ENCODE data around the gene PSTPIP1. TPM values are rescaled to one million over a fixed set of nuclear protein-coding genes. Genes with fewer than 3 reads are reported as not detected.

PSTPIP1 gene
- total RNA-seq, 2 experiments from 2014 or later, result 100 to 125 TPM

DNA sequence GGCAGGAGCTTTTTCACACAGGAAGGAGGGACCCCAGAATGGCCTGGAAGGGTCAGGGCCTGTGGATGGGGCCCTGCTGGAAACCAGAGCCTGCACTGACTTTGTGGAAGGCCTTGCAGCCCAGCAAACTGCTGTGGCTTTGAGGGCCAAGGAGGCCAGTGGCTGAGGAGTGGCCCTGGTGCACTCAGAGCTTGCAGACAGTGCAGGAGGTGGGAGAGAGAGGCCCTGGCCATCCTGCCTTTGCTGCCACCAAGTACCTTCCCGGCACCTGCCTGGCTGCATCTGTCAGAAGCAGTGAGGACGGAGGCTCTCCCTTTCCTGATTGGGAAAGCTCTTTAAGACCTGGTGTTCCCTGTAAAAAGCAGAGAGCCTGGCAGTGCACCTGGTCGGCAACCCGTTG lies 6.4 kb downstream of the PSTPIP1 start:
- Mint-ChIP-seq H3K4me3 (peak overlapping the region; percentile 46), H3K27ac (peak overlapping the region; percentile 63), H3K27me3 (no peaks in the 10 kb centered on the region), H3K36me3 (ENCODE audit: low read depth) (peaks cover 68% of the 10 kb centered on the region), H3K4me1 (peaks cover 88% of the 10 kb centered on the region), H3K9me3 (ENCODE audit: low read depth) (peaks cover 6% of the 10 kb centered on the region)
- POLR2A ChIA-PET, result interaction anchor here (0.5 kb wide), 1 partner anchor 40 kb away, joined by 5 read pairs; no protein-coding TSS in a partner anchor
- ATAC-seq (no peak), DNase-seq (no peak)
- CTCF ChIA-PET, result interaction anchor here (0.6 to 0.9 kb wide), 4 partner anchors 12 to 28 kb away, joined by 3 read pairs; no protein-coding TSS in a partner anchor
- intact Hi-C loops (cut with DNase I, micrococcal nuclease), result loop anchor here in 1 of 2 experiments (10.0 kb wide), 1 partner anchor 1033 kb away; no protein-coding TSS in a partner anchor

- Mint-ChIP-seq H3K4me3 (peak overlapping the region; percentile 67), H3K27me3 (no peaks in the 10 kb centered on the region), H3K36me3 (ENCODE audit: low read depth) (peaks cover 69% of the 10 kb centered on the region), H3K9me3 (ENCODE audit: low read depth) (peaks cover 6% of the 10 kb centered on the region), H3K4me1 (peaks cover 93% of the 10 kb centered on the region), H3K27ac (peak overlapping the region; percentile 94)
- intact Hi-C loops (cut with DNase I, micrococcal nuclease), result loop anchor here (2.0 to 10.0 kb wide), 2 partner anchors 19 to 1033 kb away; no protein-coding TSS in a partner anchor
- CTCF ChIA-PET, result interaction anchor here (0.6 to 0.9 kb wide), 4 partner anchors 11 to 29 kb away, joined by 3 read pairs; no protein-coding TSS in a partner anchor
- POLR2A ChIA-PET, result interaction anchor here (0.5 kb wide), 1 partner anchor 39 kb away, joined by 5 read pairs; no protein-coding TSS in a partner anchor
- no peak for DNase-seq
- no peak for ATAC-seq
These were observed 7.0 kb downstream of the PSTPIP1 start for GRCh38 chr15:77001966-77002365.

DNA sequence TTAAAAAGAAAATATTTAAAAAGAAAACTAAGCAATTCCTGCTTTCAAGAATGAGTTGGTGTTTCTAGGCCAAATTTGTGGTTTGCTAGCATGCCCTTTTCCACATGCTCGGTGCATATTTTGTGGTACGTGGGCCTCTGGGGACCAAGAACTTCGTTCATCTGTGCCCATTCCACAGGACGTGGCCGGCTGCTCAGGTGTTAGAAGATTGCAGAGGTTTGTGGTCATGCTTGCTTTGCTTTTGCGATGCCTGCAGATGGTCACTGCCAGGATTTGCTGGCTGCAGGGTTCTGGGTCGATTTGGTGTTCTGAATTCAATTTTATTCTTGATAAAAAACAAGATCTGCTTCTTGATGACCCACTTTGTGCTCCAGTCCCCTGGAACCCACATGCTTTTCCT lies 7.5 kb downstream of the PSTPIP1 start:
- ChIA-PET CTCF (interaction anchor here (1.0 to 3.2 kb wide), 2 partner anchors 11 to 17 kb away, joined by 6 to 9 read pairs; no protein-coding TSS in a partner anchor), POLR2A (interaction anchor here (1.0 kb wide), 1 partner anchor 36 kb away, joined by 4 read pairs; no protein-coding TSS in a partner anchor)
- intact Hi-C loops (cut with DNase I, micrococcal nuclease), result loop anchor here (2.0 to 10.0 kb wide), 2 partner anchors 18 to 1032 kb away; no protein-coding TSS in a partner anchor
- no peaks in the 10 kb centered on the region for H3K27me3 Mint-ChIP-seq
- ATAC-seq (no peak), DNase-seq (no peak)
- H3K36me3 Mint-ChIP-seq (ENCODE audit: low read depth), result peaks cover 64% of the 10 kb centered on the region
- H3K4me3 Mint-ChIP-seq, result peak overlapping the region; percentile 67
- peak overlapping the region; percentile 94 for H3K27ac Mint-ChIP-seq
- H3K9me3 Mint-ChIP-seq (ENCODE audit: low read depth), result peaks cover 6% of the 10 kb centered on the region
- H3K4me1 Mint-ChIP-seq, result peaks cover 89% of the 10 kb centered on the region

DNA sequence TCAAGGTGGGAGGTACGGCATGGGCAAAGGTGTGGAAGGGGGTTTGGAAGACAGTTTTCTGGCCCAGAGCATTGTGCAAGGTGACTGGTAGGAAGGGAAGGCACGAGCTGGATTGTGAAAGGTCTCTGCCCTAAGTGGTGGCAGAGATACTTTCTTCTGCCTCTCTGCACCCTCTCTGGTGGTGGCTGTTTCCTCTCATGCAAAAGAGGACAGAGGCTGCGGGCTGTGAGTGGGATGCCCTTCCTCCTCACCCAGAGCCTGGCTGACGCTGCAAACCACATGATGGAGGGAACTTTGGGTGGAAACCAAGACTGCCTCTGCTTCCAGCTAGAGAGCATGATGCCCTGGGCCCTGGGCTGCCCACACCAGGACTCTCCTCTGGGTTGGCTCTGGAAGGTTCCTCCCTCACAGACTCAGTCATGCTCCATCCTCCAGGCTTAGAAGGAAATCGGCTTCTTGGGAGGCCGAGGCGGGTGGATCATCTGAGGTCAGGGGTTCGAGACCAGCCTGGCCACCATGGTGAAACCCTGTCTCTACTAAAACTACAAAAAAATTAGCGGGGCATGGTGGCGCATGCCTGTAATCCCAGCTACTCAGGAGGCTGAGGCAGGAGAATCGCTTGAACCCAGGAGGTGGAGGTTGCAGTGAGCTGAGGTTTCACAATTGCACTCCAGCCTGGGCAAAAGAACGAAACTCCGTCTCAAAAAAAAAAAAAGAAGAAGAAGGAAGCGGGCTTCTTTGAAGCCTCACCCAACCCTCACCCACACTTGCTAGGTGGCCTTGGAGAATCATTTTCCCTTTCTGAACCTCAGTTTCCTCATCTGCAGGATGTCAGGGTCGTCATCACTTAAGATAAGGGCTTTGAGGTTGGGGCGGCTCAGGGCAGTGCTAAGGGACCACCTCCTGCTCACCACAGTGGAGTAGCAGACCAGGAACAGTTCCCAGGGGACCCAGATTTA lies 8.3 kb downstream of the PSTPIP1 start:
- ATAC-seq (peak; percentile 86), DNase-seq (peak; percentile 88)
- intact Hi-C loops (cut with DNase I, micrococcal nuclease), result loop anchor here (1.0 to 10.0 kb wide), 4 partner anchors 10 to 1032 kb away; no protein-coding TSS in a partner anchor
- CTCF ChIA-PET, result interaction anchor here (0.6 to 3.2 kb wide), 5 partner anchors 10 to 1290 kb away, joined by 3 to 9 read pairs (median 3); partner anchors contain the start of gene CSPG4
- Mint-ChIP-seq H3K4me1 (peaks cover 84% of the 10 kb centered on the region), H3K4me3 (peak overlapping the region; percentile 67), H3K9me3 (ENCODE audit: low read depth) (peaks cover 6% of the 10 kb centered on the region), H3K27me3 (no peaks in the 10 kb centered on the region), H3K27ac (peak overlapping the region; percentile 94), H3K36me3 (ENCODE audit: low read depth) (peaks cover 64% of the 10 kb centered on the region)
- POLR2A ChIA-PET, result interaction anchor here (1.0 kb wide), 1 partner anchor 35 kb away, joined by 4 read pairs; no protein-coding TSS in a partner anchor

- ATAC-seq, result no peak
- peaks cover 6% of the 10 kb centered on the region for H3K9me3 Mint-ChIP-seq (ENCODE audit: low read depth)
- H3K4me1 Mint-ChIP-seq, result peaks cover 81% of the 10 kb centered on the region
- intact Hi-C loops (cut with DNase I, micrococcal nuclease), result loop anchor here in 1 of 2 experiments (10.0 kb wide), 1 partner anchor 1031 kb away; no protein-coding TSS in a partner anchor
- no peaks in the 10 kb centered on the region for H3K27me3 Mint-ChIP-seq
- POLR2A ChIA-PET, result interaction anchor here (0.7 kb wide), 1 partner anchor 24 kb away, joined by 3 read pairs; no protein-coding TSS in a partner anchor
- DNase-seq, result no peak
- peaks cover 56% of the 10 kb centered on the region for H3K36me3 Mint-ChIP-seq (ENCODE audit: low read depth)
- H3K27ac Mint-ChIP-seq, result peak overlapping the region; percentile 94
- CTCF ChIA-PET, result interaction anchor here (3.2 kb wide), 1 partner anchor 9 kb away, joined by 9 read pairs; no protein-coding TSS in a partner anchor
- peak overlapping the region; percentile 36 for H3K4me3 Mint-ChIP-seq
These were observed 9.3 kb downstream of the PSTPIP1 start for GRCh38 chr15:77004189-77004588.

DNA sequence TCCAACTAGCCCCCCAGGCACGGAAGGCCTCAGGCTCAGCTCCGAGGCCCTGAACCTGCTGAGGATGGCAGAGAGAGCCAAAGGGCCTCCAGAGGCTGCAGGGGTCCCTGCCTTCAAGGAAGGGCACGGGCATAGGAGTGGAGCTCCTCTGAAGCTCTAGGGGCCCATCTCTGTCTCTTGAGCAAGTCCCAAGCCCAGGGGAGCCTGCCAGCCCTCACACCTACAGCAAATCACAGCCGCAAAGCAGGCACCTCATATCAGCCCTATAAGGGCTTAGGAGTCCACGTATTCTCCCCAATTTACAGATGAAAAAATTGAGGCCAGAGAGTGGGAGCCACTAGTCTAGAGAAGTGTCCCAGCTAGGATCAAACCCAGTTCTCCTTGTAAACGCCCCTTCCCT lies 14.2 kb downstream of the PSTPIP1 start:
- peaks cover 80% of the 10 kb centered on the region for H3K4me1 Mint-ChIP-seq
- peaks cover 54% of the 10 kb centered on the region for H3K36me3 Mint-ChIP-seq (ENCODE audit: low read depth)
- intact Hi-C loops (cut with DNase I, micrococcal nuclease), result loop anchor here in 1 of 2 experiments (10.0 kb wide), 1 partner anchor 1026 kb away; no protein-coding TSS in a partner anchor
- no peak overlapping the region for H3K4me3 Mint-ChIP-seq
- DNase-seq (no peak), ATAC-seq (no peak)
- no peaks in the 10 kb centered on the region for H3K27me3 Mint-ChIP-seq
- POLR2A ChIA-PET, result no interaction called here
- CTCF ChIA-PET, result interaction anchor here (0.7 kb wide), 1 partner anchor 12 kb away, joined by 3 read pairs; no protein-coding TSS in a partner anchor
- H3K27ac Mint-ChIP-seq, result peak overlapping the region; percentile 39
- H3K9me3 Mint-ChIP-seq (ENCODE audit: low read depth), result peaks cover 4% of the 10 kb centered on the region

DNA sequence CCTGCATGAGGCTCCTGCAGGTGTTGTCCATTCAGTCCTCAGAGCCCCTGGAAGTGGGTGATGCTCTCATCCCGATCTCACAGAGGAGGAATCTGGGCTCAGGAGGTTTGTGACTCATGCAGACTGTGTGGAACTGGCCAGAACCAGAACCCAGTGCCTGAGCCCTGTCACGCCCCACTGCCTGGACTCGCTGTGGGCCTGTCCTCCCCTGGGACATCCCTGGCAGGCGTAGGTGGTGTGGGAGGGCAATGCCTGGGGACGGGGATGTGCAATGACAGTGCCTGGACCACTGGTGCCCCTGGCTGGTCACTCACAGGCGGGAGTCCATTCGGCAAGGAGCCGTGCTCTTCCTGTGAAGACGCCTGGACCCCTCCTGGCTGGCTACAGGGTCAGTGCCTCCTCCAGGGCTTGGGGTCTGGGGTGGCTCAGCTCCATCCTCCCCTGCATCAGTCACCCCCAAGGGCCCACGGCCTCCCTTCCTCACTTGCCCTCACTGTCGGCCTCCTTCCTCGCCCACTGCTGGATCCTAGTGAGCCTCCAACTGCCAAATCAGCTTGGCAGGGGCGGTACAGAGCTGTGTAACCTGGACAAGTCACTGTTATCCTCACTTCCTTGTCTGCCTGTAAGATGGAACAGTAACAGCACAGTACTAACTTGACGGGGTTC lies 14.9 kb downstream of the PSTPIP1 start:
- intact Hi-C loops (cut with DNase I, micrococcal nuclease), result loop anchor here in 1 of 2 experiments (5.0 to 10.0 kb wide), 2 partner anchors 32 to 1025 kb away; no protein-coding TSS in a partner anchor
- H3K36me3 Mint-ChIP-seq (ENCODE audit: low read depth), result peaks cover 48% of the 10 kb centered on the region
- DNase-seq (peak; percentile 3), ATAC-seq (no peak)
- peak overlapping the region; percentile 39 for H3K27ac Mint-ChIP-seq
- POLR2A ChIA-PET, result no interaction called here
- peaks cover 80% of the 10 kb centered on the region for H3K4me1 Mint-ChIP-seq
- no peaks in the 10 kb centered on the region for H3K9me3 Mint-ChIP-seq (ENCODE audit: low read depth)
- H3K4me3 Mint-ChIP-seq, result no peak overlapping the region
- no peaks in the 10 kb centered on the region for H3K27me3 Mint-ChIP-seq
- CTCF ChIA-PET, result interaction anchor here (0.7 kb wide), 1 partner anchor 12 kb away, joined by 3 read pairs; no protein-coding TSS in a partner anchor

GRCh38 chr15:77010312-77010686 lies 15.4 kb downstream of the PSTPIP1 start:
- ATAC-seq (no peak), DNase-seq (no peak)
- no peaks in the 10 kb centered on the region for H3K27me3 Mint-ChIP-seq
- ChIA-PET CTCF (interaction anchor here (0.6 kb wide), 1 partner anchor 64 kb away, joined by 3 read pairs; no protein-coding TSS in a partner anchor), POLR2A (no interaction called here)
- peak overlapping the region; percentile 44 for H3K27ac Mint-ChIP-seq
- intact Hi-C loops (cut with DNase I, micrococcal nuclease), result loop anchor here in 1 of 2 experiments (5.0 kb wide), 1 partner anchor 33 kb away; no protein-coding TSS in a partner anchor
- H3K4me3 Mint-ChIP-seq, result no peak overlapping the region
- H3K36me3 Mint-ChIP-seq (ENCODE audit: low read depth), result peaks cover 50% of the 10 kb centered on the region
- peaks cover 82% of the 10 kb centered on the region for H3K4me1 Mint-ChIP-seq
- H3K9me3 Mint-ChIP-seq (ENCODE audit: low read depth), result no peaks in the 10 kb centered on the region

DNA sequence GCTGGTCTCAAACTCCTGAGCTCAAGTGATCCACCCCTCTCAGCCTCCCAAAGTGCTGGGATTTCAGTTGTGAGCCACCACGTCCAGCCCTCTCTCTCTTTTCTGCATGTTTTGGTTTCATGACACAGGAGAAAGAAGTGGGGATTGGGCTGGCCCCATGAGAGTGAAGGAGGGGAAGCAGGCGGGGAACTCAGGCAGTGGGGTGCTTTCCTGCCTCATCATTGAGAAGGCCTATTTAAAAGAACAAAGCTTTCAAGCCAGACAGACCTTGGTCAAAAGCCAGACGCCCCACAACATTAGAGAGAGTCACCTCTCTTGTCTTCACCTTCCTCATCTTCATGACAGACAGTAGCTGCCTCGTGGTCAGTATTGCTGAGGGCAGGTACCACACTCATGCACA lies 15.9 kb downstream of the PSTPIP1 start:
- CTCF ChIA-PET, result interaction anchor here (0.6 kb wide), 1 partner anchor 64 kb away, joined by 3 read pairs; no protein-coding TSS in a partner anchor
- Mint-ChIP-seq H3K9me3 (ENCODE audit: low read depth) (no peaks in the 10 kb centered on the region), H3K4me1 (peaks cover 82% of the 10 kb centered on the region), H3K27me3 (no peaks in the 10 kb centered on the region), H3K4me3 (no peak overlapping the region), H3K36me3 (ENCODE audit: low read depth) (peaks cover 47% of the 10 kb centered on the region), H3K27ac (peak overlapping the region; percentile 44)
- intact Hi-C loops (cut with DNase I, micrococcal nuclease), result loop anchor here in 1 of 2 experiments (5.0 kb wide), 1 partner anchor 34 kb away; no protein-coding TSS in a partner anchor
- no peak for DNase-seq
- POLR2A ChIA-PET, result no interaction called here
- ATAC-seq, result no peak

DNA sequence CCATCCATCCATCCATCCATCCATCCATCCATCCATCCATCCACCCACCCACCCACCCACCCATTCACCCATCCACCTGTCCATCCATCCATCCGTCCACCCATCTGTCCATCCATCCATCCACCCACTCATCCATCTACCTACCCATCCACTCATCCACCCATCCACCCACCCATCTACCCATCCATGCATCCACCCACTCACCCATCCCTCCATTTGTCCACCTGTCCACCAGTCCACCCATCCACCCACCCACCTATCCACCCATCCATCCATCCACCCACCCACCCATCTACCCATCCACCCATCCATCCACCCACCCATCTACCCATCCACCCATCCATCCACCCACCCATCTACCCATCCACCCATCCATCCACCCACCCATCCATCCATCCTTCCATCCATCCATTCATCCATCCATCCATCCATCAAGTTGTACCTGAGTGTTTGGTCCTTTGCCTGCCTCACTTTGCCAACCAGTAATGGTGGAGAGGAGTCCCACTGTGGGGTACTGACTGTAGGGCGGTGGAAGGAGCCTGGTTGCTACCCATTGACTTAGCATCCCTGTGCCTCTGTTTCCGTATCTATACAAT lies 17.3 kb downstream of the PSTPIP1 start:
- H3K4me3 Mint-ChIP-seq, result no peak overlapping the region
- H3K9me3 Mint-ChIP-seq (ENCODE audit: low read depth), result no peaks in the 10 kb centered on the region
- POLR2A ChIA-PET, result interaction anchor here (0.8 to 1.9 kb wide), 2 partner anchors 14 to 24 kb away, joined by 4 to 7 read pairs; no protein-coding TSS in a partner anchor
- peak overlapping the region; percentile 90 for H3K27ac Mint-ChIP-seq
- no peaks in the 10 kb centered on the region for H3K27me3 Mint-ChIP-seq
- CTCF ChIA-PET, result interaction anchor here (0.6 to 2.7 kb wide), 5 partner anchors 8 to 33 kb away, joined by 3 to 13 read pairs (median 9); no protein-coding TSS in a partner anchor
- ATAC-seq (no peak), DNase-seq (no peak)
- peaks cover 36% of the 10 kb centered on the region for H3K36me3 Mint-ChIP-seq (ENCODE audit: low read depth)
- peaks cover 82% of the 10 kb centered on the region for H3K4me1 Mint-ChIP-seq
- intact Hi-C loops (cut with DNase I, micrococcal nuclease), result loop anchor here in 1 of 2 experiments (5.0 kb wide), 1 partner anchor 35 kb away; no protein-coding TSS in a partner anchor
